HEK293 (cell line): ENCODE measurements around the gene COX6A2.

Experiments used
- CTCF ChIA-PET: fragments of 350-600 bp; formaldehyde crosslinking; extraction: SDS; loops from one replicate; lab custom pipeline; 2021; ENCODE audit warnings: antibody characterized with exemption; lab: Yijun Ruan, JAX
- POLR2A ChIA-PET: fragments of 300-600 bp; formaldehyde crosslinking; extraction: SDS; loops from one replicate; lab custom pipeline; 2020; ENCODE audit warnings: antibody characterized with exemption, inconsistent platforms; lab: Yijun Ruan, JAX
- H3K27ac ChIP-seq: fragments of 200-500 bp; sonication (Bioruptor generic); 2 replicates; pipeline ENCODE4 v1.5.1; 2014; ENCODE audit warnings: low read depth, low read length, control low read depth, inconsistent platforms; ENCODE audit errors: extremely low read depth
- H3K36me3 ChIP-seq, 2 experiments: fragments of 200-500 bp in 1 of 2; sonication (Bioruptor generic) in 1 of 2; 1 replicate in 1 of 2; 2 replicates in 1 of 2; pipeline ENCODE4 v1.5.1; 2014 to 2017; ENCODE audit warnings: inconsistent platforms in 2 of 2, low read length in 2 of 2; ENCODE audit not compliant: control insufficient read depth in 2 of 2, insufficient read depth in 1 of 2
- H3K4me1 ChIP-seq: fragments of 200-500 bp; sonication (Bioruptor generic); 2 replicates; pipeline ENCODE4 v1.5.1; 2014; ENCODE audit warnings: mild to moderate bottlenecking, low read length, inconsistent platforms; ENCODE audit not compliant: control insufficient read depth, insufficient read depth
- H3K4me3 ChIP-seq: 2 replicates; pipeline ENCODE4 v1.5.1; 2011; ENCODE audit warnings: low read depth, mild to moderate bottlenecking, control low read depth, low read length, moderate library complexity
- H3K9me3 ChIP-seq: fragments of 200-500 bp; sonication (Bioruptor generic); 2 replicates; pipeline ENCODE4 v1.5.1; 2014; ENCODE audit warnings: low read depth, low read length, inconsistent platforms; ENCODE audit not compliant: control insufficient read depth, insufficient read depth
- FEZF1 ChIP-seq: fragments of 450-650 bp; formaldehyde crosslinking; IDR thresholded peaks from 2 replicates; pipeline ENCODE4 v1.5.1; 2016; ENCODE audit warnings: missing biosample characterization, missing genetic modification characterization
- GLI4 ChIP-seq: fragments of 450-650 bp; formaldehyde crosslinking; IDR thresholded peaks from 2 replicates; pipeline ENCODE4 v1.5.1; 2016; ENCODE audit warnings: missing biosample characterization, missing genetic modification characterization
- KLF1 ChIP-seq: fragments of 450-650 bp; formaldehyde crosslinking; IDR thresholded peaks from 2 replicates; pipeline ENCODE4 v1.5.1; 2016; ENCODE audit warnings: missing biosample characterization, missing genetic modification characterization
- ZFP37 ChIP-seq: fragments of 450-650 bp; formaldehyde crosslinking; IDR thresholded peaks from 2 replicates; pipeline ENCODE4 v1.5.1; 2016; ENCODE audit warnings: missing biosample characterization, missing genetic modification characterization
- ZNF157 ChIP-seq: fragments of 450-650 bp; formaldehyde crosslinking; IDR thresholded peaks from 2 replicates; pipeline ENCODE4 v1.5.1; 2016; ENCODE audit warnings: missing biosample characterization, missing genetic modification characterization
- ZNF184 ChIP-seq: fragments of 450-650 bp; IDR thresholded peaks from 2 replicates; pipeline ENCODE4 v1.5.1; 2018; ENCODE audit warnings: missing biosample characterization, mild to moderate bottlenecking, missing genetic modification characterization
- ZNF214 ChIP-seq: fragments of 450-650 bp; formaldehyde crosslinking; IDR thresholded peaks from 2 replicates; pipeline ENCODE4 v1.5.1; 2017; ENCODE audit warnings: missing biosample characterization, mild to moderate bottlenecking, missing genetic modification characterization, borderline replicate concordance
- ZNF529 ChIP-seq: fragments of 450-650 bp; formaldehyde crosslinking; IDR thresholded peaks from 2 replicates; pipeline ENCODE4 v1.5.1; 2017; ENCODE audit warnings: missing genetic modification characterization, missing biosample characterization; ENCODE audit not compliant: insufficient replicate concordance
- ZNF544 ChIP-seq: fragments of 450-650 bp; formaldehyde crosslinking; IDR thresholded peaks from 2 replicates; pipeline ENCODE4 v1.5.0; 2017; ENCODE audit warnings: missing biosample characterization, missing genetic modification characterization
- ZNF571 ChIP-seq: fragments of 450-650 bp; formaldehyde crosslinking; IDR thresholded peaks from 2 replicates; pipeline ENCODE4 v1.5.0; 2017; ENCODE audit warnings: missing biosample characterization, missing genetic modification characterization
- ZNF658 ChIP-seq: fragments of 450-650 bp; formaldehyde crosslinking; IDR thresholded peaks from 2 replicates; pipeline ENCODE4; 2016; ENCODE audit warnings: missing biosample characterization, missing genetic modification characterization
- ZNF791 ChIP-seq: fragments of 450-650 bp; formaldehyde crosslinking; IDR thresholded peaks from 2 replicates; pipeline ENCODE4 v1.5.1; 2016; ENCODE audit warnings: missing biosample characterization, missing genetic modification characterization
- ZNF792 ChIP-seq: fragments of 450-650 bp; formaldehyde crosslinking; IDR thresholded peaks from 2 replicates; pipeline ENCODE4 v1.5.1; 2016; ENCODE audit warnings: missing biosample characterization, missing genetic modification characterization
- TF ChIP-seq, protein P1 (sequence below): fragments of 450-650 bp; formaldehyde crosslinking; IDR thresholded peaks from 2 replicates; pipeline ENCODE4 v1.5.1; 2017; ENCODE audit warnings: missing biosample characterization, missing genetic modification characterization
- TF ChIP-seq, protein P2 (sequence below): fragments of 450-650 bp; formaldehyde crosslinking; IDR thresholded peaks from 2 replicates; pipeline ENCODE4 v1.5.1; 2016; ENCODE audit warnings: missing biosample characterization, missing genetic modification characterization, borderline replicate concordance
- TF ChIP-seq, protein P3 (sequence below): fragments of 450-650 bp; formaldehyde crosslinking; IDR thresholded peaks from 2 replicates; pipeline ENCODE4 v1.5.1; 2016; ENCODE audit warnings: missing biosample characterization, missing genetic modification characterization
- TF ChIP-seq, protein P4 (sequence below): fragments of 450-650 bp; formaldehyde crosslinking; IDR thresholded peaks from 2 replicates; pipeline ENCODE4 v1.5.1; 2016; ENCODE audit warnings: missing biosample characterization, missing genetic modification characterization

The COX6A2 gene

DNA sequence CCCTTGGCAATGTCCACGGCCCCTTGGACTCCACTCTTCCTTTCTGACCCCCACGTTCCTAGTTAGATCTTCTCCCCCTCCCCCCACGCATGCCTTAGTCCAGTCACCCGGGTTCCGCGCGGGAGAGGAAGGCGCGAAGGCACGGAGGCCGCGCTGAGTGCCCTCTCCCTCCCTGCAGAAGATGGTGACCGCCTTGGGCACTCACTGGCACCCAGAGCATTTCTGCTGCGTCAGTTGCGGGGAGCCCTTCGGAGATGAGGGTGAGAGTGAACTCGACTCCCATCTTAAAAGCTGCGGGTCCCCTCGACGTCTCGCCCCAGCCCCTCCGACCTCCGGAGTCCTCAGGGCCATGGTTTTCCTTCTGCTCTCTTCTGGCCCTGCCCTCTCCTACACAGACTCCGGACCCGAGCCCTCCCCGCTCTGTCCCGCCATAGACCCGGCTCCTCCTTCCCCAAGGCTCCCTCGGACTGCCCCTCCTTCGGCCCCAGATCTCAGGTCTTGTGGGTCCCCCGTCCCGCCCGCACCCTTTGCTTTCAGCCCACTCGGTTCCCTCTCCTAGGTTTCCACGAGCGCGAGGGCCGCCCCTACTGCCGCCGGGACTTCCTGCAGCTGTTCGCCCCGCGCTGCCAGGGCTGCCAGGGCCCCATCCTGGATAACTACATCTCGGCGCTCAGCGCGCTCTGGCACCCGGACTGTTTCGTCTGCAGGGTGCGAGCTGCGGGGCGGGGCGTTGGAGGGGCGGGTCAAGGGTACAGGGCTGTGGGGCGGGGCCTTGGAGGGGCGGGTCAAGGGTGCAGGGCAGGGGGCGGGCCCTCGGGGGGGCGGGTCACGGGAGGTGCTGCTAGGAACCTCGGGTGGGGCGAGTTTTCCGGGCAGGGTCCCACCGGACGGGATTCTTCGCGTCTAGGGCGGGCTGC, 48.4 kb upstream of the COX6A2 start:
- CTCF ChIA-PET, result interaction anchor here (0.6 to 0.8 kb wide), 2 partner anchors 19 to 171 kb away, joined by 3 read pairs; no protein-coding TSS in a partner anchor
- H3K4me1 ChIP-seq, result no peaks in the 10 kb centered on the region
- POLR2A ChIA-PET, result interaction anchor here (0.5 kb wide), 1 partner anchor 20 kb away, joined by 5 read pairs; no protein-coding TSS in a partner anchor
- peaks cover 0 to 10% of the 10 kb centered on the region in 2 experiments; a peak in 1 of 3 replicates for H3K36me3 ChIP-seq
- TF ChIP-seq, protein P1, sequence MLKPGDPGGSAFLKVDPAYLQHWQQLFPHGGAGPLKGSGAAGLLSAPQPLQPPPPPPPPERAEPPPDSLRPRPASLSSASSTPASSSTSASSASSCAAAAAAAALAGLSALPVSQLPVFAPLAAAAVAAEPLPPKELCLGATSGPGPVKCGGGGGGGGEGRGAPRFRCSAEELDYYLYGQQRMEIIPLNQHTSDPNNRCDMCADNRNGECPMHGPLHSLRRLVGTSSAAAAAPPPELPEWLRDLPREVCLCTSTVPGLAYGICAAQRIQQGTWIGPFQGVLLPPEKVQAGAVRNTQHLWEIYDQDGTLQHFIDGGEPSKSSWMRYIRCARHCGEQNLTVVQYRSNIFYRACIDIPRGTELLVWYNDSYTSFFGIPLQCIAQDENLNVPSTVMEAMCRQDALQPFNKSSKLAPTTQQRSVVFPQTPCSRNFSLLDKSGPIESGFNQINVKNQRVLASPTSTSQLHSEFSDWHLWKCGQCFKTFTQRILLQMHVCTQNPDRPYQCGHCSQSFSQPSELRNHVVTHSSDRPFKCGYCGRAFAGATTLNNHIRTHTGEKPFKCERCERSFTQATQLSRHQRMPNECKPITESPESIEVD (tag by site-specific recombination), result no peak
- TF ChIP-seq ZNF571 (tag by site-specific recombination) (no peak), ZNF184 (tag by site-specific recombination) (no peak), ZNF157 (tag by site-specific recombination) (no peak), ZNF214 (tag by site-specific recombination) (no peak), GLI4 (no peak), FEZF1 (tag by site-specific recombination) (no peak), ZNF544 (no peak), ZNF791 (tag by site-specific recombination) (no peak), ZNF792 (tag by site-specific recombination) (no peak), ZFP37 (tag by site-specific recombination) (no peak), ZNF529 (tag by site-specific recombination) (no peak), ZNF658 (tag by site-specific recombination) (no peak)
- TF ChIP-seq, protein P2, sequence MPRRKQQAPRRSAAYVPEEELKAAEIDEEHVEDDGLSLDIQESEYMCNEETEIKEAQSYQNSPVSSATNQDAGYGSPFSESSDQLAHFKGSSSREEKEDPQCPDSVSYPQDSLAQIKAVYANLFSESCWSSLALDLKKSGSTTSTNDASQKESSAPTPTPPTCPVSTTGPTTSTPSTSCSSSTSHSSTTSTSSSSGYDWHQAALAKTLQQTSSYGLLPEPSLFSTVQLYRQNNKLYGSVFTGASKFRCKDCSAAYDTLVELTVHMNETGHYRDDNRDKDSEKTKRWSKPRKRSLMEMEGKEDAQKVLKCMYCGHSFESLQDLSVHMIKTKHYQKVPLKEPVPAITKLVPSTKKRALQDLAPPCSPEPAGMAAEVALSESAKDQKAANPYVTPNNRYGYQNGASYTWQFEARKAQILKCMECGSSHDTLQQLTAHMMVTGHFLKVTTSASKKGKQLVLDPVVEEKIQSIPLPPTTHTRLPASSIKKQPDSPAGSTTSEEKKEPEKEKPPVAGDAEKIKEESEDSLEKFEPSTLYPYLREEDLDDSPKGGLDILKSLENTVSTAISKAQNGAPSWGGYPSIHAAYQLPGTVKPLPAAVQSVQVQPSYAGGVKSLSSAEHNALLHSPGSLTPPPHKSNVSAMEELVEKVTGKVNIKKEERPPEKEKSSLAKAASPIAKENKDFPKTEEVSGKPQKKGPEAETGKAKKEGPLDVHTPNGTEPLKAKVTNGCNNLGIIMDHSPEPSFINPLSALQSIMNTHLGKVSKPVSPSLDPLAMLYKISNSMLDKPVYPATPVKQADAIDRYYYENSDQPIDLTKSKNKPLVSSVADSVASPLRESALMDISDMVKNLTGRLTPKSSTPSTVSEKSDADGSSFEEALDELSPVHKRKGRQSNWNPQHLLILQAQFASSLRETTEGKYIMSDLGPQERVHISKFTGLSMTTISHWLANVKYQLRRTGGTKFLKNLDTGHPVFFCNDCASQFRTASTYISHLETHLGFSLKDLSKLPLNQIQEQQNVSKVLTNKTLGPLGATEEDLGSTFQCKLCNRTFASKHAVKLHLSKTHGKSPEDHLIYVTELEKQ (tag by site-specific recombination), result no peak
- TF ChIP-seq, protein P3, sequence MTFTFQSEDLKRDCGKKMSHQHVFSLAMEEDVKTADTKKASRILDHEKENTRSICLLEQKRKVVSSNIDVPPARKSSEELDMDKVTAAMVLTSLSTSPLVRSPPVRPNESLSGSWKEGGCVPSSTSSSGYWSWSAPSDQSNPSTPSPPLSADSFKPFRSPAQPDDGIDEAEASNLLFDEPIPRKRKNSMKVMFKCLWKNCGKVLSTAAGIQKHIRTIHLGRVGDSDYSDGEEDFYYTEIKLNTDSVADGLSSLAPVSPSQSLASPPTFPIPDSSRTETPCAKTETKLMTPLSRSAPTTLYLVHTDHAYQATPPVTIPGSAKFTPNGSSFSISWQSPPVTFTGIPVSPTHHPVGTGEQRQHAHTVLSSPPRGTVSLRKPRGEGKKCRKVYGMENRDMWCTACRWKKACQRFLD (tag by site-specific recombination), result no peak
- TF ChIP-seq, all 188 proteins: peak for 0
- no peaks in the 10 kb centered on the region for H3K9me3 ChIP-seq
- no peak overlapping the region for H3K27ac ChIP-seq
- H3K4me3 ChIP-seq, result no peak overlapping the region

DNA sequence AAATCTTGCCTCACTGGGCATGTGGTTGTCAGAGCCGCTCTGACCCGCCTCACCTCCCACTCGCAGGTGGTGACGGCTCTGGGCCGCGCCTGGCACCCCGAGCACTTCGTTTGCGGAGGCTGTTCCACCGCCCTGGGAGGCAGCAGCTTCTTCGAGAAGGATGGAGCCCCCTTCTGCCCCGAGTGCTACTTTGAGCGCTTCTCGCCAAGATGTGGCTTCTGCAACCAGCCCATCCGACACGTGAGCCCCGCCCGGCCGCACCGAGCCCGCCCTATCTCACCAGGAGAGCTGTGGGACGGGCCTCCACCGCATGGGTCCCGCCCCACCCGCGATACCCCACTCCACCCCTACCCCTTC, 47.8 kb upstream of the COX6A2 start:
- TF ChIP-seq KLF1, result peak; percentile 37; the same call in 1 of the 2 replicates
- TF ChIP-seq, protein P4, sequence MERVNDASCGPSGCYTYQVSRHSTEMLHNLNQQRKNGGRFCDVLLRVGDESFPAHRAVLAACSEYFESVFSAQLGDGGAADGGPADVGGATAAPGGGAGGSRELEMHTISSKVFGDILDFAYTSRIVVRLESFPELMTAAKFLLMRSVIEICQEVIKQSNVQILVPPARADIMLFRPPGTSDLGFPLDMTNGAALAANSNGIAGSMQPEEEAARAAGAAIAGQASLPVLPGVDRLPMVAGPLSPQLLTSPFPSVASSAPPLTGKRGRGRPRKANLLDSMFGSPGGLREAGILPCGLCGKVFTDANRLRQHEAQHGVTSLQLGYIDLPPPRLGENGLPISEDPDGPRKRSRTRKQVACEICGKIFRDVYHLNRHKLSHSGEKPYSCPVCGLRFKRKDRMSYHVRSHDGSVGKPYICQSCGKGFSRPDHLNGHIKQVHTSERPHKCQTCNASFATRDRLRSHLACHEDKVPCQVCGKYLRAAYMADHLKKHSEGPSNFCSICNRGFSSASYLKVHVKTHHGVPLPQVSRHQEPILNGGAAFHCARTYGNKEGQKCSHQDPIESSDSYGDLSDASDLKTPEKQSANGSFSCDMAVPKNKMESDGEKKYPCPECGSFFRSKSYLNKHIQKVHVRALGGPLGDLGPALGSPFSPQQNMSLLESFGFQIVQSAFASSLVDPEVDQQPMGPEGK (tag by site-specific recombination), result no peak
- Histone ChIP-seq H3K27ac (no peak overlapping the region), H3K4me3 (no peak overlapping the region), H3K36me3 (peaks cover 0 to 10% of the 10 kb centered on the region in 2 experiments; a peak in 1 of 3 replicates), H3K9me3 (no peaks in the 10 kb centered on the region), H3K4me1 (no peaks in the 10 kb centered on the region)
- ChIA-PET CTCF (interaction anchor here (0.7 kb wide), 1 partner anchor 25 kb away, joined by 6 read pairs; no protein-coding TSS in a partner anchor), POLR2A (no interaction called here)
